Mucosa of rectum (tissue), 2 donors: ENCODE measurements around the gene MAD2L1BP.
"Not testable (repeated sequence)": the region's sequence is repeated elsewhere in the genome, so short reads cannot be mapped to it uniquely, and the experiment has no call there.

Experiments used
- H3K27ac ChIP-seq, 2 donors: one replicate each; pipeline ENCODE4 v1.7.0; 2013; ENCODE audit warnings: inconsistent platforms in 2 of 2, low read depth in 2 of 2, low read length in 2 of 2
- H3K27me3 ChIP-seq, 2 donors: one replicate each; pipeline ENCODE4 v1.7.0; 2013; ENCODE audit warnings: low read length in 2 of 2; ENCODE audit not compliant: control insufficient read depth in 2 of 2, insufficient read depth in 2 of 2
- H3K36me3 ChIP-seq, 2 donors: one replicate each; pipeline ENCODE4 v1.7.0; 2013; ENCODE audit warnings: low read length in 2 of 2; ENCODE audit not compliant: control insufficient read depth in 2 of 2, insufficient read depth in 2 of 2
- H3K4me1 ChIP-seq, 2 donors: one replicate each; pipeline ENCODE4 v1.7.0; 2013; ENCODE audit warnings: low read length in 2 of 2, mild to moderate bottlenecking in 1 of 2; ENCODE audit not compliant: control insufficient read depth in 2 of 2, insufficient read depth in 2 of 2
- H3K4me3 ChIP-seq, 2 donors: one replicate each; pipeline ENCODE4 v1.7.0; 2013; ENCODE audit warnings: low read length in 2 of 2
- H3K9ac ChIP-seq, 2 donors: one replicate each; pipeline ENCODE4 v1.7.0; 2013; ENCODE audit warnings: low read length in 2 of 2, low read depth in 1 of 2, mild to moderate bottlenecking in 1 of 2
- H3K9me3 ChIP-seq, 2 donors: one replicate each; pipeline ENCODE4 v1.7.0; 2013; ENCODE audit warnings: low read length in 2 of 2; ENCODE audit not compliant: control insufficient read depth in 2 of 2
- donor health status: healthy.
- donor health status: Normal muscosa, but diverticular disease.

Gene MAD2L1BP

DNA sequence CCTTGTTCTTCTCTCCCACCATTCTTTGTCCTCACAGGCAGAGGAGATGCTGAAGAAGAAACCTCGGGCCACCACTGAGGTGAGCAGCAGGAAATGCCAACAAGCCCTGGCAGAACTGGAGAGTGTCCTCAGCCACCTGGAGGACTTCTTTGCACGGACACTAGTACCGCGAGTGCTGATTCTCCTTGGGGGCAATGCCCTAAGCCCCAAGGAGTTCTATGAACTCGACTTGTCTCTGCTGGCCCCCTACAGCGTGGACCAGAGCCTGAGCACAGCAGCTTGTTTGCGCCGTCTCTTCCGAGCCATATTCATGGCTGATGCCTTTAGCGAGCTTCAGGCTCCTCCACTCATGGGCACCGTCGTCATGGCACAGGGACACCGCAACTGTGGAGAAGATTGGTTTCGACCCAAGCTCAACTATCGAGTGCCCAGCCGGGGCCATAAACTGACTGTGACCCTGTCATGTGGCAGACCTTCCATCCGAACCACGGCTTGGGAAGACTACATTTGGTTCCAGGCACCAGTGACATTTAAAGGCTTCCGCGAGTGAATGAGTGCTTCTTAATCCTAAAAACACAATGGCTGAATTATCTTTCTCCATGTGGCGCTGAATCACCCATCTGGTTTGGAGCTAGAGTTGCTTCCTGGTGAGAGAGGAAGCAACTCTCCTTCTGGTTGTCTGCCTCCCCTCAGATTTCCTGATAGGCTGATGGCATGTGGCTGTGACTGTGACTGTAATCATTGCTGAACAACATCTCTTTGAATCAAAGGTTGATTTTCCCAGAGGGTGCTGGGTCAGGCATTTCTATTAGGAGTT is 4.6 kb downstream of the MAD2L1BP start:
- Histone ChIP-seq H3K4me1 (peaks cover 14 to 19% of the 10 kb centered on the region in 2 donors), H3K27ac (no peak overlapping the region), H3K27me3 (no peaks in the 10 kb centered on the region), H3K9me3 (no peaks in the 10 kb centered on the region), H3K4me3 (no peak overlapping the region), H3K9ac (no peak overlapping the region), H3K36me3 (peaks cover 27 to 35% of the 10 kb centered on the region in 2 donors)

- Histone ChIP-seq H3K9me3 (no peaks in the 10 kb centered on the region), H3K27me3 (no peaks in the 10 kb centered on the region), H3K36me3 (peaks cover 14 to 21% of the 10 kb centered on the region in 2 donors), H3K4me3 (peak within 1 kb of the TSS; percentile 62 to 66), H3K4me1 (peaks cover 0 to 2% of the 10 kb centered on the region in 2 donors), H3K27ac (peak within 1 kb of the TSS in 1 of 2 donors; percentile 23), H3K9ac (no peak within 1 kb of the TSS)
Measured at GRCh38 chr6:43644940-43645612, 9.4 kb downstream of the MAD2L1BP start, which contains the start of gene RSPH9. TSS of gene RSPH9 (plus strand) at chr6:43645036. CDS start at chr6:43645099, 63 bp downstream.

DNA sequence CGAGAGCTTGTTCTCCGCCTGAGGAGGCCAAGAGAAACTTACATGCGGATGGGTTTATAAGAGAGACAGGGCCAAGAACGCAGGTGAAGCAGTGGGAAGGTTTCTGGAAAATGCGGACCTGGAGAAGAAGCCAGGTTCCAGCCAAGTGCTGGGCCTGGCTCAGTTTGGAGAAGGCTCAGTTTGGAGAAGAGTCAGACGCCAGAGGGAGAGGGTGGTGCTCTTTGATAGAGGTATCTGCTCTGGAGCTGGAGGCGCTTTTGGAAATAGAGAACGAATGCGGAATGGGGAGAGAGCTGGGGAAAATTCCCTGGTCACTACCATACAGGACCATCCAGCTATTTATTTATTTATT is 9.9 kb downstream of the MAD2L1BP start:
- H3K27ac ChIP-seq = no peak overlapping the region
- H3K4me1 ChIP-seq = peaks cover 0 to 2% of the 10 kb centered on the region in 2 donors
- H3K9ac ChIP-seq = no peak overlapping the region
- H3K36me3 ChIP-seq = peaks cover 9 to 16% of the 10 kb centered on the region in 2 donors
- H3K4me3 ChIP-seq = peak overlapping the region; percentile 22 to 54
- no peaks in the 10 kb centered on the region for H3K9me3 ChIP-seq
- H3K27me3 ChIP-seq = no peaks in the 10 kb centered on the region

GRCh38 chr6:43647613-43648012 is 12.0 kb downstream of the MAD2L1BP start:
- no peak overlapping the region for H3K27ac ChIP-seq
- H3K9ac ChIP-seq = no peak overlapping the region
- H3K27me3 ChIP-seq = no peaks in the 10 kb centered on the region
- no peak overlapping the region for H3K4me3 ChIP-seq
- H3K4me1 ChIP-seq = peaks cover 0 to 2% of the 10 kb centered on the region in 2 donors
- peaks cover 0 to 2% of the 10 kb centered on the region in 2 donors for H3K36me3 ChIP-seq
- no peaks in the 10 kb centered on the region for H3K9me3 ChIP-seq

DNA sequence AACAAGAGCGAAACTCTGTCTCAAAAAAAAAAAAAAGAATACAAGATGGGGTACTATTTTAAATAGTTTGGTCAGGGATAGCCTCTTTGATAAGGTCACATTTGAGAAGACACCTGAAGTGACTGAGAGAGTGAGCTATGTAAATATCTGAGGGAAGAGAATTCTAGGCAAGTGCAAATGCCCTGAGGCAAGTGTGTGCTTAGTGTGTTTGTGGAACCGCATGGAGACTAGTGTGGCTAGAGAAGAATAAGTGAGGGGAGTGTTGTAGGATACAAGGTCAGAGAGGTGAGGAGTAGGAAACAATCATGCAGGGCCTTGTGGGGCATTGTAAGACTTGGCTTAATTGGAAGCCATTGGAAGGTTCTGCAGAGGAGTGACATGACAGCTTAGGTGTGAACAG is 12.6 kb downstream of the MAD2L1BP start:
- H3K27me3 ChIP-seq = no peaks in the 10 kb centered on the region
- no peak overlapping the region for H3K27ac ChIP-seq
- peaks cover 0 to 2% of the 10 kb centered on the region in 2 donors for H3K4me1 ChIP-seq
- no peaks in the 10 kb centered on the region for H3K9me3 ChIP-seq
- H3K9ac ChIP-seq = no peak overlapping the region
- no peaks in the 10 kb centered on the region for H3K36me3 ChIP-seq
- H3K4me3 ChIP-seq = no peak overlapping the region

GRCh38 chr6:43652822-43653221 is 17.2 kb downstream of the MAD2L1BP start:
- not testable (repeated sequence) for H3K27ac ChIP-seq, H3K4me1 ChIP-seq, H3K9me3 ChIP-seq, H3K27me3 ChIP-seq, H3K9ac ChIP-seq, H3K4me3 ChIP-seq, H3K36me3 ChIP-seq

DNA sequence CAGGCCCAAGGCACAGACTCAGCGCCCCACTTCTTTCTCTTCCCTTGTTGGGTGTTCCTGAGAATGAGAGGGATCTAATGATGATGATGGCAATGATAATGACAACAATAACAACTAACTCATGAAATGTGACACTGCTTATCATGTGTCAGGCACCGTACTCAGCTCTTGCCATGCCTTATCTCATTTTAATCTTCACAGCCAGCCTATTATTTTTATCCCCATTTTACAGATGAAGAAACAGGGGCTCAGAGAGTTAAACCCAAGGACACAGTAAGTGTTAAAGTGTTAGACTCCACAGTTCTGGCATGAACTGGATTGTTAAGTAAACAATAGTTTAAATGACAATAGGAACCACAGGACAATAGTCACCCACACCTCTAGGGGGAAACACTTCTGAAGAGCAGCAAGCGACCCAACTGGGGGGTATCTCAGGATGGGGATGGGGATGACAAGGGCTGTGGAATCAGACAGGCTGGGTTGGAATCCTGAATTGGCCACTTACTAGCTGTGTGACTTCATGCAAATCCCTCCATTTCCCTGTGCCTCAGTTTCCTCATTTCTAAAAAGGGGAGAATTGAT is 21.7 kb downstream of the MAD2L1BP start:
- no peaks in the 10 kb centered on the region for H3K36me3 ChIP-seq
- H3K27me3 ChIP-seq = no peaks in the 10 kb centered on the region
- H3K9me3 ChIP-seq = peaks cover 0 to 4% of the 10 kb centered on the region in 2 donors
- no peaks in the 10 kb centered on the region for H3K4me1 ChIP-seq
- no peak overlapping the region for H3K27ac ChIP-seq
- no peak overlapping the region for H3K4me3 ChIP-seq
- no peak overlapping the region for H3K9ac ChIP-seq

- no peaks in the 10 kb centered on the region for H3K4me1 ChIP-seq
- peaks cover 0 to 4% of the 10 kb centered on the region in 2 donors for H3K9me3 ChIP-seq
- no peaks in the 10 kb centered on the region for H3K27me3 ChIP-seq
- H3K36me3 ChIP-seq = no peaks in the 10 kb centered on the region
- H3K4me3 ChIP-seq = no peak overlapping the region
- no peak overlapping the region for H3K27ac ChIP-seq
- no peak overlapping the region for H3K9ac ChIP-seq
Measured at GRCh38 chr6:43658161-43658560, 22.5 kb downstream of the MAD2L1BP start.

DNA sequence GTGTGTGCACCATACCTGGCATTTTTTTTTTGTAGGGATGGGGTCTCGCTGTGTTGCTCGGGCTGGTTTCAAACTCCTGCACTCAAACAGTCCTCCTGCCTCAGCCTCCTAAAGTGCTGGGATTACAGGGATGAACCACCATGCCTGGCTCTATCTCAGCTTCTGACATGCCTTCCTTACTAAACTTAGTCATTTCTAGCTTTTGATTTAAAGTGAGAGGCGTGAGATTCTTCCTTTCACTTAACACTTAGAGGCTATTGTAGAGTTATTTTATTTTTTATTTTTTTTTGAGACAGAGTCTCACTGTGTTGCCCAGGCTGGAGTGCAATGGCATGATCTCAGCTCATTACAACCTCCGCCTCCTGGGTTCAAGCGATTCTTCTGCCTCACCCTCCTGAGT is 27.3 kb downstream of the MAD2L1BP start:
- not testable (repeated sequence) for H3K4me3 ChIP-seq, H3K9me3 ChIP-seq, H3K4me1 ChIP-seq, H3K36me3 ChIP-seq, H3K27me3 ChIP-seq, H3K9ac ChIP-seq, H3K27ac ChIP-seq

DNA sequence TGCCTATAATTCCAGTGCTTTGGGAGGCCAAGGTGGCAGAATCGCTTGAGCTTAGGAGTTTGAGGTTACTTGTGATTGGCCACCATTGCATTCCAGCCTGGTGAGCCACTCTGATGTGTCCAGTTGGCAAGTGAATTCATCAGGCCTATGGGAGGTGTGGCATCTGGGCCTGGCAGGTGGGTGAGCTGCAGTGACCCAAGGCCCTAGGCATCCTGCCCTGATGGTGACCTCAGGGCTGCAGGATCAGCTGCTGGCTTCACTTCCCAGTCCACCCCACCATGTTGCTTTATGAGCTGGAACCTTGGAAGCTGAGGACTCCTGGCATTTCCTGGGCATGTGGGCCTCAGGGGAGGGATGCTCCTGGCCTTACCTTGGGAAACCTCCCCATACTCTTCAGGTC is 29.7 kb downstream of the MAD2L1BP start:
- Histone ChIP-seq H3K27ac (no peak overlapping the region), H3K9ac (no peak overlapping the region), H3K4me3 (no peak overlapping the region), H3K27me3 (no peaks in the 10 kb centered on the region), H3K36me3 (no peaks in the 10 kb centered on the region), H3K9me3 (peaks cover 0 to 4% of the 10 kb centered on the region in 2 donors), H3K4me1 (peaks cover 27% of the 10 kb centered on the region in 2 donors)
